CD4-positive, alpha-beta T cell treated with Interleukin-21 for 1 hour (primary cell): Measurements from ENCODE around the gene SSH3.

Source experiments
- DNase-seq: peaks from one replicate; pipeline ENCODE4 v3.0.0-alpha.2; 2020

SSH3 gene

GRCh38 chr11:67351275-67352005, 48.1 kb downstream of the SSH3 start:
- peak; percentile 75 for DNase-seq

- no peak for DNase-seq
These were observed 49.4 kb downstream of the SSH3 start for GRCh38 chr11:67352546-67353316.

GRCh38 chr11:67353317-67354074, 50.2 kb downstream of the SSH3 start, which contains the start of gene POLD4:
Gene POLD4 (minus strand): TSS chr11:67353546. CDS start chr11:67353399, 147 bp downstream.
- peak; percentile 96 for DNase-seq

- DNase-seq: peak; percentile 30
These were observed 51.0 kb downstream of the SSH3 start for GRCh38 chr11:67354075-67355022.

- no peak for DNase-seq
These were observed 51.9 kb downstream of the SSH3 start for GRCh38 chr11:67355023-67355793.

GRCh38 chr11:67355794-67356386, 52.6 kb downstream of the SSH3 start:
- DNase-seq: no peak

GRCh38 chr11:67356387-67356863, 53.1 kb downstream of the SSH3 start:
- DNase-seq: no peak

- DNase-seq: peak; percentile 81
These were observed 53.7 kb downstream of the SSH3 start for GRCh38 chr11:67356864-67357561.

GRCh38 chr11:67357831-67358670, 54.7 kb downstream of the SSH3 start:
- DNase-seq: no peak
